ENCODE results near the gene RBM43.

Gene RBM43

GRCh38 chr2:151217343-151217742 is 44.3 kb downstream of the RBM43 start:
- no peak for DNase-seq (ENCODE audit: low read depth in 2 of 2)

- DNase-seq (ENCODE audit: low read depth in 2 of 2) = no peak
Measured at GRCh38 chr2:151207100-151207499, 54.6 kb downstream of the RBM43 start.

GRCh38 chr2:151206446-151206968 is 55.2 kb downstream of the RBM43 start:
- no peak for DNase-seq (ENCODE audit: low read depth in 2 of 2)

DNA sequence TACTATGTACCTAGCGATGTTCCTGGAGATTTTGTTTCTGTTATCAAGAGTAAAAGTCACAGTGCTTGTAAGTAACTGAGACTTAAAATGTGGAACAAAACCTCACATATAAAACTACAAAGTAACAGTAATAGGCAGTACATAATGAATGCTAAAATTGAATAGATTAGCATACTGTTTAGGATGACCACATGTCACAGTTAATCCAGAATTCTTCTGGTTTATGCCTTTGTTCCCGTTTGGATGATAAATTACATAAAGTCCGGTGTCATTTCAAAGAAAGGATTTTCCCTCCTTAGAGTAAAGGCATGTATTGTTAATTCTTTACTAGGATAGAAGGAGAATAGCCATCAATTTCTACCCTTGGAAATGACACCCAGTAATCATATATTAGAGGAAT is 56.1 kb downstream of the RBM43 start:
- no peak for DNase-seq (ENCODE audit: low read depth in 2 of 2)

DNA sequence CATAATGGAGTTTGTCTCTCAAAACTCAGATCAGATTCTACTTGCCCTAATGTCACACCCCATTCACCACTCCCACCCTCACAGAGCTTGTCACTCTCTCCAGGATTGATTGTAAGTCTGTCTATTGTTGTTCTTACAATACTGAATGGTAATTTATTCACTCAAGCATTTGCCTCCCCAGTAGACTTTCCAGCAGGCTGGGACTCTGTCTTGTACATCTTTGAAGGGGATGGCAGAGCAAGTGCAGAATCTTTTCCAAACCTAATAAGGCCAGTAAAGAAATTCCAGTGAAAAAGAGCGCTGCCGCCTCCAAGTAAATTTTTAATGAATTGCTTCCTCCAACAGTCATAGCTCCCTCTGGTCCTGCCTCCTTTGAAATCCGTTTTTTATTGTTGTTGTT is 56.9 kb downstream of the RBM43 start:
- DNase-seq (ENCODE audit: low read depth in 2 of 2) = no peak

- no peak for DNase-seq (ENCODE audit: low read depth in 2 of 2)
Measured at GRCh38 chr2:151200844-151201243, 60.8 kb downstream of the RBM43 start.

DNA sequence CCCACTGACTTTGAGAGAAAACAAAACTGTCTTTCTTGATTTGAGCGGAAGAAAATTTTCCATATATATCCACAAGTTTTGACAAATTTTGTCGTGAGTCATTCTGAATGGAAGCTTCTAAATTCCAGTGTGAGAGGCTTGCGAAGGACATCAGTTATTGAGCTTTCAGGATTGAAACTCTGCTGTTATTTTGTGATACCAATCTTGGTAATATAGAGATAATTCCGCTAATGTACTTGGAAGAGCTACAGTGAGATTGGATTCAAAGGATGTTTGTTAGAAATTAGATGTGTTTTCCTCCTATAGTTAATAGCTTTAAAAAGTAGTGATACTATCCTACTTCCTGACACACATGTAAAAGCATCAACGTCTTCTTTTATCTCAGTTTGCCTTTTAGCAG is 61.4 kb downstream of the RBM43 start:
- DNase-seq (ENCODE audit: low read depth in 2 of 2) = no peak

GRCh38 chr2:151198645-151199044 is 63.0 kb downstream of the RBM43 start:
- no peak for DNase-seq (ENCODE audit: low read depth in 2 of 2)

Data from stimulated activated CD8-positive, alpha-beta memory T cell treated with anti-CD3 and anti-CD28 coated beads, Interleukin-7, amount 100 ng/mL, for 4 hours (primary cell).